ENCODE data around the gene SRPK2. TPM values are rescaled to one million over a fixed set of nuclear protein-coding genes. Genes with fewer than 3 reads are reported as not detected.
A peak's percentile ranks its signal among the peaks of the same experiment; 100 is the strongest.

The SRPK2 gene
- total and polyA plus RNA-seq, 9 donors = 15.2 to 50.0 (median 37.8) TPM

DNA sequence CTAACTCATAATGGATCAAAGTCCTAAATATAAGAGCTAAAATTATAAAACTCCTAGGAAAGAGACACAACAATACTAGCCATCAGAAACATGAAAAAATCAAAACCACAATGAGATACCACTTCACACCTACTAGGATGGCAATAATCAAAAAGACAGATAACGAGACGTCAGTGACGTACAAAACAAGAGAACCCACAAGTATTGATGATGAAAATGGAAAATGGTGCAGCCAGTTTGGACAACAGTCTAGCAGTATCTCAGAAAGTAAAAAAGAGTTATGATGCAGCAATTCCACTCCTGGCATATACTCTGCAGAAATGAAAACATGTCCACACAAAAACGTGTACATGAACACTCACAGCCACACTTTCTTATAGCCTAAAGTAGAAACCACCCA is 173.5 kb downstream of the SRPK2 start:
- Histone ChIP-seq H3K4me1 (ENCODE audit: insufficient read depth) (peaks cover 9% of the 10 kb centered on the region), H3K36me3 (no peaks in the 10 kb centered on the region), H3K4me3 (no peak overlapping the region), H3K9me3 (no peaks in the 10 kb centered on the region), H3K27me3 (no peaks in the 10 kb centered on the region), H3K27ac (no peak overlapping the region)
- TF ChIP-seq, protein P1, sequence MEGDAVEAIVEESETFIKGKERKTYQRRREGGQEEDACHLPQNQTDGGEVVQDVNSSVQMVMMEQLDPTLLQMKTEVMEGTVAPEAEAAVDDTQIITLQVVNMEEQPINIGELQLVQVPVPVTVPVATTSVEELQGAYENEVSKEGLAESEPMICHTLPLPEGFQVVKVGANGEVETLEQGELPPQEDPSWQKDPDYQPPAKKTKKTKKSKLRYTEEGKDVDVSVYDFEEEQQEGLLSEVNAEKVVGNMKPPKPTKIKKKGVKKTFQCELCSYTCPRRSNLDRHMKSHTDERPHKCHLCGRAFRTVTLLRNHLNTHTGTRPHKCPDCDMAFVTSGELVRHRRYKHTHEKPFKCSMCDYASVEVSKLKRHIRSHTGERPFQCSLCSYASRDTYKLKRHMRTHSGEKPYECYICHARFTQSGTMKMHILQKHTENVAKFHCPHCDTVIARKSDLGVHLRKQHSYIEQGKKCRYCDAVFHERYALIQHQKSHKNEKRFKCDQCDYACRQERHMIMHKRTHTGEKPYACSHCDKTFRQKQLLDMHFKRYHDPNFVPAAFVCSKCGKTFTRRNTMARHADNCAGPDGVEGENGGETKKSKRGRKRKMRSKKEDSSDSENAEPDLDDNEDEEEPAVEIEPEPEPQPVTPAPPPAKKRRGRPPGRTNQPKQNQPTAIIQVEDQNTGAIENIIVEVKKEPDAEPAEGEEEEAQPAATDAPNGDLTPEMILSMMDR (IDR thresholded peaks at IDR 0.05) = no peak
- TF ChIP-seq POLR2A (IDR thresholded peaks at IDR 0.05) = no peak
- TF ChIP-seq EP300 (IDR thresholded peaks at IDR 0.05) = no peak
- intact Hi-C loops (cut with DNase I) = no loop called here
- DNase-seq = no peak
- 90 to 94% (median 91%) methylated on average over 4 of the region's 4 CpGs for WGBS, 3 donors

DNA sequence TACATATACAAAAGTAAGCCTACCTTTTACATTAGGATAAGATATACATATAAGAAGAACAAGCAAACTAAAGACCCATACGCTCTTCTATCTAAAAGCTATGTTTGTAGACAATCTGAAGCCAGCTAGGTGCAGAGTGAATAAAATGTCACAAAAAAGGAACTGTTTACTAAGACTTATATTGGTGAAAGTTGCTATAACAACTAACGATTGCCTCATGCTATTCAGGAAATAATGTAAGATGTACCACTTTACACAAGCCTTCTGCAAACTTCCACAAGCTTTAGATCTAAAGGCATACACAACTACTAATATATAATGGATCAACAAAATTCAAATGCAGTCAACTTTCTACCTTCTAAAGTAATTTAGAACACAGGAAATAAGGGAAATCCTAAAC is 175.1 kb downstream of the SRPK2 start:
- intact Hi-C loops (cut with DNase I) = no loop called here
- H3K4me3 ChIP-seq = no peak overlapping the region
- H3K27ac ChIP-seq = no peak overlapping the region
- peaks cover 11% of the 10 kb centered on the region for H3K4me1 ChIP-seq (ENCODE audit: insufficient read depth)
- DNase-seq = no peak
- WGBS, 3 donors = 89 to 96% (median 91%) methylated on average over 2 of the region's 2 CpGs
- no peaks in the 10 kb centered on the region for H3K36me3 ChIP-seq
- no peaks in the 10 kb centered on the region for H3K27me3 ChIP-seq
- TF ChIP-seq EP300 (IDR thresholded peaks at IDR 0.05) (no peak), POLR2A (IDR thresholded peaks at IDR 0.05) (no peak)
- TF ChIP-seq, protein P1 (IDR thresholded peaks at IDR 0.05) = no peak
- no peaks in the 10 kb centered on the region for H3K9me3 ChIP-seq

DNA sequence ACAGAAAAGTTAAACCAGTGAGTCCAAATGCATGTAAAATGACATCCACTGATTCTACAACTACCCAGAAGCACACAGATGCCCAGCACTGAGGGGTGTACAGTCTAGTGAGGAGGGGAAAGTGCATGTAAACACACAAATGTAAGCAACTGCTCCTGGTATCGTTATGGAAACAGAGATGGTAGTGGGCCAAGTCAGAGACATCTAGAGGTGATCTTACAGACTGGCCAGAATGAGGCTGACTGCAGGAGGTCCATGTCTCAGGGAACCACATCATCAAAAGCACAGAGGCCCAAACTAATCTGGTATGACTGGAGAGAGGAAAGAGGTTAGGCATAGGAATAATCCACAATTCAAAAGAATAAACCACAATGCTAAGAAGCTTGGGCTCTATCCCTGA is 176.5 kb downstream of the SRPK2 start:
- no peaks in the 10 kb centered on the region for H3K9me3 ChIP-seq
- intact Hi-C loops (cut with DNase I) = no loop called here
- TF ChIP-seq EP300 (IDR thresholded peaks at IDR 0.05) = no peak
- TF ChIP-seq, protein P1 (IDR thresholded peaks at IDR 0.05) = no peak
- TF ChIP-seq POLR2A (IDR thresholded peaks at IDR 0.05) = no peak
- no peak overlapping the region for H3K4me3 ChIP-seq
- no peaks in the 10 kb centered on the region for H3K27me3 ChIP-seq
- no peak overlapping the region for H3K27ac ChIP-seq
- peaks cover 11% of the 10 kb centered on the region for H3K4me1 ChIP-seq (ENCODE audit: insufficient read depth)
- no peak for DNase-seq
- H3K36me3 ChIP-seq = no peaks in the 10 kb centered on the region
- WGBS, 3 donors = 36 to 77% (median 54%) methylated on average over 1 of the region's 1 CpG

DNA sequence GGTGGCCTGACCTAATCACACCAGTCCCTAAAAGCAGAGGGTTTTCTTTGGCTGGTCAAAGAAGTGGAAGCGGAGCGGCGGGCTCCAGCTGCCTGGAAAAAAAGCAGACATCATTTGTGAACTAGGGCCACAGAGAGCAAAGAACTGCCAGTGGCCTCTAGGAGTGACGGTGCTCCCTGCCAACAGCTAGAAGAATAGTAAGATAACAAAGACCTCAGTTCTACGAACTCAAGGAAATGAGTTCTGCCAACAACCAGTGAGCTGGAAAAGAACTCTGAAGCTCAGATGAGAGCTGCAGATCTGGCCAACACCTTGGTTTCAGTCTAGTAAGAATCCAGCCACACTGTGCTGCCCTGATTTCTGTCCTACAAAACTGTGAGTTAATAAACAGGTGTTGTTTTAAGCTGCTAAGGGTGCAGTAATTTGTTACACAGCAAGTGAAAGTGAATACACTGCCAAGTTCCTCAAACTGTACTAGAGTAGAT is 178.0 kb downstream of the SRPK2 start:
- no peaks in the 10 kb centered on the region for H3K36me3 ChIP-seq
- no peak overlapping the region for H3K27ac ChIP-seq
- 43 to 54% (median 50%) methylated on average over 5 of the region's 5 CpGs for WGBS, 3 donors
- peaks cover 10% of the 10 kb centered on the region for H3K4me1 ChIP-seq (ENCODE audit: insufficient read depth)
- intact Hi-C loops (cut with DNase I) = no loop called here
- DNase-seq = peak in 4 of 5 donors; percentile 18 to 45 (median 34)
- no peak for TF ChIP-seq EP300 (IDR thresholded peaks at IDR 0.05)
- TF ChIP-seq POLR2A (IDR thresholded peaks at IDR 0.05) = no peak
- TF ChIP-seq, protein P1 (IDR thresholded peaks at IDR 0.05) = no peak
- H3K27me3 ChIP-seq = no peaks in the 10 kb centered on the region
- H3K9me3 ChIP-seq = no peaks in the 10 kb centered on the region
- H3K4me3 ChIP-seq = no peak overlapping the region

Data from ovary (tissue), 9 donors.